ENCODE data around the gene C1RL. TPM values are rescaled to one million over a fixed set of nuclear protein-coding genes. Genes with fewer than 3 reads are reported as not detected.

The C1RL gene
- total RNA-seq, 1 experiment from 2014 or later, result 43.4 TPM

DNA sequence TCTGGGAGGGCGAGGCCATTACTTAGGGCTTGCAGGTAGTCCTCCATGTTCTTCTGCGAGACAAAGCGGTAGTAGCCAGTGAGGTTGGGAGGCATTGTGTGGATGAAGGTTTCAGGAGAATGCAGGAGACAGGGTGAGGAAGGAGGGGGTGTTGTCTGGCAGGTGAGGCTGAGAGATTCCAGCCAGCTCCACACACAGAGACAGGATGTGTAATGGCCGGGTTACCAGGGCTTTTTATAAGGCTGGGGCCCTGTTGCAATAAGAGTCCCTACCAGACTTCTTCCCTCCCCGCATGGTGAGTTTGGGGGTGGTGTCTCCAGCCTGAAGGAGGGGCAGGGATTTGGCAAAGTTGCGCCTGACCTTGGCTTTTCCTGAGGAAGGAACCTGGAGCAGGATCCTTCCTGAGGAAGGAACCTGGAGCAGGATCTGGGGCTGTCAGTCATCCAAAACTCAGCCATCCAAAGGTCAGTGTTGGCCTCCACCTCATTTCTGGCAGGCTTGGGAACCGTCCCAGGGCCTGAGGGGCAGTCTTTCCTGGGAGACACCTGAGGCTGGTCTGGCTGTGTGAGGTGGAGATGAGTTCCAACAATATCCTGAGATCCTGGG is 19.8 kb upstream of the C1RL start, which contains the start of gene RBP5:
RBP5 (minus strand) TSS at position 209 of the 606 bp plus-strand sequence; CDS start at position 95, 114 bp downstream.
- Mint-ChIP-seq H3K27me3 (ENCODE audit: unreplicated experiment) (no peaks in the 10 kb centered on the region), H3K4me3 (ENCODE audit: low read depth, unreplicated experiment) (peak within 1 kb of the TSS; percentile 97), H3K9me3 (ENCODE audit: low read depth, unreplicated experiment) (no peaks in the 10 kb centered on the region), H3K4me1 (ENCODE audit: low read depth, unreplicated experiment) (peaks cover 20% of the 10 kb centered on the region), H3K36me3 (ENCODE audit: insufficient read depth, unreplicated experiment) (peaks cover 52% of the 10 kb centered on the region), H3K27ac (ENCODE audit: unreplicated experiment) (peak within 1 kb of the TSS; percentile 97)
- TF ChIP-seq, protein P1, sequence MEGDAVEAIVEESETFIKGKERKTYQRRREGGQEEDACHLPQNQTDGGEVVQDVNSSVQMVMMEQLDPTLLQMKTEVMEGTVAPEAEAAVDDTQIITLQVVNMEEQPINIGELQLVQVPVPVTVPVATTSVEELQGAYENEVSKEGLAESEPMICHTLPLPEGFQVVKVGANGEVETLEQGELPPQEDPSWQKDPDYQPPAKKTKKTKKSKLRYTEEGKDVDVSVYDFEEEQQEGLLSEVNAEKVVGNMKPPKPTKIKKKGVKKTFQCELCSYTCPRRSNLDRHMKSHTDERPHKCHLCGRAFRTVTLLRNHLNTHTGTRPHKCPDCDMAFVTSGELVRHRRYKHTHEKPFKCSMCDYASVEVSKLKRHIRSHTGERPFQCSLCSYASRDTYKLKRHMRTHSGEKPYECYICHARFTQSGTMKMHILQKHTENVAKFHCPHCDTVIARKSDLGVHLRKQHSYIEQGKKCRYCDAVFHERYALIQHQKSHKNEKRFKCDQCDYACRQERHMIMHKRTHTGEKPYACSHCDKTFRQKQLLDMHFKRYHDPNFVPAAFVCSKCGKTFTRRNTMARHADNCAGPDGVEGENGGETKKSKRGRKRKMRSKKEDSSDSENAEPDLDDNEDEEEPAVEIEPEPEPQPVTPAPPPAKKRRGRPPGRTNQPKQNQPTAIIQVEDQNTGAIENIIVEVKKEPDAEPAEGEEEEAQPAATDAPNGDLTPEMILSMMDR (IDR thresholded peaks at IDR 0.05; ENCODE audit: unreplicated experiment), result no peak
- no TSS peak for BruUV-seq (replicated peaks)
- no peak for DNase-seq
- CTCF ChIA-PET, result no interaction called here
- intact Hi-C loops (cut with micrococcal nuclease; ENCODE audit: unreplicated experiment), result no loop called here

DNA sequence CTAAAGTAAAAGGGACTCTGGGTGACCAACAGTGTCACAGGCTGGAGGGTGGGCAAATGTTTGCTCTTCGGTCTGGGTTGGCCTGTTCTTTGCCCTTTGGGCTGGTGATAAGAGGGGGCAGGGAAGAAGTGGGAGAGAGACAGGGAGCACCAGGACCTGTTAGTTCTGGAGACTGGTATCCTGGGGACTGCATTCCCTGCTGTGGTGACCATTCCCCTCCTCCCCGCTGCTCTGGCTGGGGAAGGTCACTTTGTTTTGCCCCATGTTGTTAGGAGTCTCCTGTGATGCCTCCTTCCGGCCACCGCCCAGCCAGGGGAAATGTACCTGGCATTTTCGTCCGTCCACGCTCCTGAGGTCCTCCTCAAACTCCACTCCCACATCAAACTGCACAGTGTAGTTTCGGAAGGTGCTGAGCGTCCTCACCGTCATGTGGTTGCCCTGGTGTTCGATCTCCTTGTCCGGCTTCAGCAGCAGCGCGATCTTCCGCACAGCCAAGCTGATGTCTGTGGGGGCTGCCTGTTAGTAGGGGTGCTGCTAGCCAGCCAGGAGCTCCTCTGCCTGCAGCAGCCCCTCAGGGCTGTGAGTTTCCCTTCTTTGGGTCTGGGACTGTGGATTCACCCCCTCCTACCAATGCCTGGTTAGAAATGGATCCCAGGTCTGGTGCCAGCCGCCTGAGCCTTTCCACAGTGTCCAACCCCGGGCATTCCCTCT is 19.1 kb upstream of the C1RL start:
- peaks cover 52% of the 10 kb centered on the region for H3K36me3 Mint-ChIP-seq (ENCODE audit: insufficient read depth, unreplicated experiment)
- intact Hi-C loops (cut with micrococcal nuclease; ENCODE audit: unreplicated experiment), result no loop called here
- H3K4me1 Mint-ChIP-seq (ENCODE audit: low read depth, unreplicated experiment), result peaks cover 20% of the 10 kb centered on the region
- CTCF ChIA-PET, result no interaction called here
- H3K4me3 Mint-ChIP-seq (ENCODE audit: low read depth, unreplicated experiment), result peak overlapping the region; percentile 97
- TF ChIP-seq, protein P1 (IDR thresholded peaks at IDR 0.05; ENCODE audit: unreplicated experiment), result no peak
- DNase-seq, result no peak
- H3K9me3 Mint-ChIP-seq (ENCODE audit: low read depth, unreplicated experiment), result no peaks in the 10 kb centered on the region
- H3K27me3 Mint-ChIP-seq (ENCODE audit: unreplicated experiment), result no peaks in the 10 kb centered on the region
- no TSS peak for BruUV-seq (replicated peaks)
- no peak overlapping the region for H3K27ac Mint-ChIP-seq (ENCODE audit: unreplicated experiment)

DNA sequence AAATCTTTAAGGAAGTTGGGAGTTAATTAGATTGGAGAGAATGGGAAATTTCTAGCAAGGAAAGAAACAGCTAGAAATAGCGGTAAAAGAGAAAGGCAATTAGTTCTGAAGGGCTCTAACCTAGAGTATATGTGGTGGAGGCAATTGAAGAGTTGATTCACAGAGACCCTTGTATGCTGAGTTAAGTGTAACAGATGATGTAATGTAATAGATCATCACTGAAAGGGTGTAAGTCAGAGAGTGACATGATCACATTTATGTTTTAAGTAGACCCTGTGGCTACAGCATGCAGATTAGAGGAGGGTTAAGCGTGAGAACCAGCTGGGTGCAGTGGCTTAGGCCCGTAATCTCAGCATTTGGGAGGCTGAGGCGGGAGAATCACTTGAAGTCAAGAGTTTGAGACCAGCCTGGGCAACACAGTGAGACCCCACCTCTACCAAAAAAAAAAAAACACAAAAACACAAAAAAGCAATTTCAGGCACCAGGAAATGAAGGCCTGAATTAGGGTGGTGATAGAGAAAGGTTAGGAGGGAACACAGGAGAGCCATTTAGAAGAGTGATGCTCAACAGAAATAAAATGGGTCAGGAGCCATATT is 16.7 kb upstream of the C1RL start:
- no TSS peak for BruUV-seq (replicated peaks)
- H3K27ac Mint-ChIP-seq (ENCODE audit: unreplicated experiment), result no peak overlapping the region
- no peak for DNase-seq
- TF ChIP-seq, protein P1 (IDR thresholded peaks at IDR 0.05; ENCODE audit: unreplicated experiment), result no peak
- H3K36me3 Mint-ChIP-seq (ENCODE audit: insufficient read depth, unreplicated experiment), result peaks cover 29% of the 10 kb centered on the region
- H3K27me3 Mint-ChIP-seq (ENCODE audit: unreplicated experiment), result no peaks in the 10 kb centered on the region
- intact Hi-C loops (cut with micrococcal nuclease; ENCODE audit: unreplicated experiment), result no loop called here
- no peaks in the 10 kb centered on the region for H3K9me3 Mint-ChIP-seq (ENCODE audit: low read depth, unreplicated experiment)
- H3K4me1 Mint-ChIP-seq (ENCODE audit: low read depth, unreplicated experiment), result peaks cover 4% of the 10 kb centered on the region
- no peak overlapping the region for H3K4me3 Mint-ChIP-seq (ENCODE audit: low read depth, unreplicated experiment)
- CTCF ChIA-PET, result interaction anchor here (0.6 to 0.7 kb wide), 2 partner anchors 39 to 103 kb away, joined by 4 to 5 read pairs; no protein-coding TSS in a partner anchor

DNA sequence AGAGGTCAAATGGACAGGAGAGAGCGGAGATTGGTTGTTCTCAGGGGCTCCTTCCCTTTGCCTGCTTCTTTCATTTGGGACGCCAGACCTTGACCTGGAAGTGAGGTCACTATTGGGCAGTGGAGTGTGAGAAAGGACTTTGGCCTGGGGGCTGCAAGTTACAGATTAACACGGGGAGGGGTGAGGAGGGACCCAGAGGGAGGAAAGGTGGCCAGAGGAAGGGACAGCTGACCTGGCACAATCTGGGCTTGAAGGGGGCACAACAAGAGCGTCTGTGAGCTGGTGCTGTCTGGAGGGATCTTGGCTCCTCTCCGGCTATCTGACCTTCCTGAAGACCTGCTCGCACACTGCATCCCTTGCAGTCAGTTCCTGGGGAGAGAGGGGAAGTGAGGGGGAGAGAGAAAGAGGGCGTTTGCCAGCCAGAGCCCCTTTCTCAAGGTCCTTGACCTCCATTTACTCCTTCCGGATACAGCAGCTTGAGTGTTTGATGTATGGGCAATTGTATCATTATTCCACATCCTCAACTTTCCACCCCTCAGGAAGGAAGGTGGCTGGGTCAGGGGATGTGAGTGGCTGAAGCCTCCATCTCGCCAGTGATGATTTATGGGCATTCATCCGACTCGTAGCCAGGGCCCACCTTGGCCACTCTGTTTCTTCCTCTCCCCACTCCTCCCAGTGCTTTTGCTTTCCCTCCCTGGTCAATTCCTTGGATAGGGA is 14.9 kb upstream of the C1RL start:
- CTCF ChIA-PET, result no interaction called here
- intact Hi-C loops (cut with micrococcal nuclease; ENCODE audit: unreplicated experiment), result no loop called here
- Mint-ChIP-seq H3K9me3 (ENCODE audit: low read depth, unreplicated experiment) (no peaks in the 10 kb centered on the region), H3K27ac (ENCODE audit: unreplicated experiment) (no peak overlapping the region), H3K4me1 (ENCODE audit: low read depth, unreplicated experiment) (no peaks in the 10 kb centered on the region), H3K36me3 (ENCODE audit: insufficient read depth, unreplicated experiment) (peaks cover 12% of the 10 kb centered on the region), H3K4me3 (ENCODE audit: low read depth, unreplicated experiment) (no peak overlapping the region), H3K27me3 (ENCODE audit: unreplicated experiment) (no peaks in the 10 kb centered on the region)
- BruUV-seq (replicated peaks), result no TSS peak
- TF ChIP-seq, protein P1 (IDR thresholded peaks at IDR 0.05; ENCODE audit: unreplicated experiment), result no peak
- no peak for DNase-seq
